Measurements from ENCODE around the gene TSPAN4.

Gene TSPAN4

GRCh38 chr11:890794-891540, 48.3 kb downstream of the TSPAN4 start:
- no peak for DNase-seq

- no peak for DNase-seq
These were observed 50.5 kb downstream of the TSPAN4 start for GRCh38 chr11:893008-893654.

- no peak for DNase-seq
These were observed 52.0 kb downstream of the TSPAN4 start for GRCh38 chr11:894575-895201.

- DNase-seq = no peak
These were observed 52.9 kb downstream of the TSPAN4 start for GRCh38 chr11:895331-896110.

- peak; percentile 61 for DNase-seq
These were observed 54.8 kb downstream of the TSPAN4 start for GRCh38 chr11:897253-898142.

GRCh38 chr11:898143-898511, 55.5 kb downstream of the TSPAN4 start:
- DNase-seq = no peak

- DNase-seq = no peak
These were observed 56.0 kb downstream of the TSPAN4 start for GRCh38 chr11:898540-899190.

- no peak for DNase-seq
These were observed 57.1 kb downstream of the TSPAN4 start for GRCh38 chr11:899724-900123.

GRCh38 chr11:900545-900944, 57.9 kb downstream of the TSPAN4 start:
- no peak for DNase-seq

GRCh38 chr11:901452-902061, 58.9 kb downstream of the TSPAN4 start:
- no peak for DNase-seq

- no peak for DNase-seq
These were observed 61.7 kb downstream of the TSPAN4 start for GRCh38 chr11:904380-904779.

GRCh38 chr11:905952-906351, 63.3 kb downstream of the TSPAN4 start:
- DNase-seq = no peak

- DNase-seq = no peak
These were observed 65.0 kb downstream of the TSPAN4 start for GRCh38 chr11:907668-908067.

GRCh38 chr11:908273-908672, 65.6 kb downstream of the TSPAN4 start:
- no peak for DNase-seq

GRCh38 chr11:909406-909805, 66.8 kb downstream of the TSPAN4 start:
- no peak for DNase-seq

GRCh38 chr11:910044-910588, 67.5 kb downstream of the TSPAN4 start:
- no peak for DNase-seq

- peak; percentile 94 for DNase-seq
These were observed 68.0 kb downstream of the TSPAN4 start, which contains the start of gene CHID1 for GRCh38 chr11:910589-911030. CHID1 (minus strand) TSS chr11:910810; CDS start chr11:904816, 5,994 bp downstream.

- peak; percentile 66 for DNase-seq
These were observed 68.6 kb downstream of the TSPAN4 start for GRCh38 chr11:911031-911889.

- DNase-seq = no peak
These were observed 69.2 kb downstream of the TSPAN4 start for GRCh38 chr11:911890-912219.

GRCh38 chr11:912266-912665, 69.6 kb downstream of the TSPAN4 start:
- DNase-seq = peak; percentile 13

All from femur (tissue), 1 donor.